GM21717 (cell line): ENCODE results near the gene MYO10.

Experiments
- ATAC-seq: cut with Tn5 transposase; IDR thresholded peaks from one replicate; pipeline ENCODE4 v1.9.1; 2021; ENCODE audit warnings: mild to moderate bottlenecking, moderate library complexity; ENCODE audit not compliant: unreplicated experiment

Gene MYO10

DNA sequence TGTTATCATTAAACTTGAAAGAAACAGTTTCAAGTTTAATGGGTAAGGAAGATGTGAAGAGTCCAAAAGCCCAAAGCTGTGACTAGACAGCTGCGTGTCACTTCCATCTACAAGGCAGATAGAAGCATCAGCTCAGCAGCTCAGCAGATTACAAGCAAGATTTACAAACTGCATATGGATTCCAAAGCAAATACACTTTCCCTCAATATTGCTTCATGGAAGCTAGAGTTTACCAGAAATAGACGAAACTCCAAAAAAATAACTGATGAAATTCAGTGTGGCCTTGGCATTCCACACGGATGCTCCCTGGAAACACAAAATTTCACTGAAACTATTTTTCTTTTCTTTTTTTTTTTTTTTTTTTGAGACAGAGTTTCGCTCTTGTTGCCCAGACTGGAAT lies 17.9 kb downstream of the MYO10 start:
- no peak for ATAC-seq

DNA sequence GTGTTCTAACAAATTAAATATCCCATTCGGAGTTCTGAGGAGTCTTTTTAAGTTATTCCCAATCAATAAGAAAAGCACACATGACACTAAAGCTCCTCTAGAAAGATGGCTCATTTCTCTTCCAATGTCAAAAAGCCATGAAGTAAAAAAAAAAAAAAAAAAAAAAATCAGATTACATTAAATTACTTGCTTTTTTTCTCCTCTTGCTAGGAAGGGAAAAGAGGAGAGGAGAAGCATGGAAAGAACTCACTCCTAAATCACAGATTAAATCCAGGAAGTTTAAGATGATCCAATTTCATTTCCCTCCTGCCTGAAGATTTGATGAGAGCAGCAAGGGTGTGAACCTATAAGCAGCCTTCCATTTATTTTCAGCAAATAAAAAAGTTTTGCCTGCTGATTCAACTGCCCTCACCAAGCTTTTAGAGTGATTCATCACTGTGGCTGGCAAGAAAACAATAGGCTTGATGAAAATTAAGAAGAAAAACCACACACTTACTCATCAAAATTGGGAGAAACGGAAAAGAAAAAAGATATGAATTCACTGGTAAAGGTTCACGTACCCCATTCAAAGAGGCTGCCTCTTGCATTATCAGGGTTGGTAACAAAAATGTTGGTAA lies 19.7 kb downstream of the MYO10 start:
- ATAC-seq: no peak

GRCh38 chr5:16914584-16914983 lies 21.5 kb downstream of the MYO10 start:
- no peak for ATAC-seq

GRCh38 chr5:16914108-16914435 lies 22.0 kb downstream of the MYO10 start:
- no peak for ATAC-seq

DNA sequence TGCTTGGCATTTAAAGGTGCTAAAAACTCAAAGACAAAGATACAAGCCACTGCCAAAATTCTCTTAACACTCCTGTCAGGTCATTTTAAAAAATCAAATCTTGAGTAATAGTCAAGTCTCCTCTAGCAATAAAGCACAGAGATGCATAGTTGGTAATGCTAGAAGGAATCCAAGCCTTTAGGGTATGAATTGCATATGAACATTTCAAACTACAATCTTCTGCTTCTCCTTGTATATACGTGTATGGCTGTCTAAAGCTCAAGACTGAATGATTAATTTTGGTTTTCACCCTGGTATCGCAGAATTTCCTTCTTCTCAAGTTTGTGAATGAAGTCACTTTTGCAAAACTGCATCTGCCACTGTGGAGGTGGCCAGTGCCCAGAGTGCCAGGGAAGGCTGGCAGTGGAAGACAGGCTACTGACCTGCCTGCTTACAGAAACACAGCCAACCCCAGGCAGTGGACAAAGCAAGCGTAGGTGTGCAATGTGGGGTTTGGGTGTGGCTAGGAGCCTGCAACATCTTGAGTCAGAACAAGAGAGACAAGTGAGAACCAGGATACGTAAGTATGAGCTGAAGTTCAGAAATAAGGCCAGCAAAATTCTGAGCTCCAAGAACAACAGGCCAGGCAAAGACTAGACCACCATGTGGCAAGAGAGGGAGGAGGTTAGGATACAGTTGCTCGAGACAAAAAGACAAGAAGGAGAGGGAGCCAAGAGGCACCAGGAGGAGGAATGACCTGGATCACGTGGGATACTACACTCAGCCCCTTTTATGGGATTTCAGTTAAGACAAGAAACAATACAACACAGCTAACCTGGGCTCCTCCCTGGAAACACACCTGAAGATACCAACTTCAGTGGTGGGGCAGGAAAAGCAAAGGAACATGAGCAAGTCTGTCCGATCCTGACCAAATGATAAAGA lies 22.6 kb downstream of the MYO10 start:
- ATAC-seq: no peak

DNA sequence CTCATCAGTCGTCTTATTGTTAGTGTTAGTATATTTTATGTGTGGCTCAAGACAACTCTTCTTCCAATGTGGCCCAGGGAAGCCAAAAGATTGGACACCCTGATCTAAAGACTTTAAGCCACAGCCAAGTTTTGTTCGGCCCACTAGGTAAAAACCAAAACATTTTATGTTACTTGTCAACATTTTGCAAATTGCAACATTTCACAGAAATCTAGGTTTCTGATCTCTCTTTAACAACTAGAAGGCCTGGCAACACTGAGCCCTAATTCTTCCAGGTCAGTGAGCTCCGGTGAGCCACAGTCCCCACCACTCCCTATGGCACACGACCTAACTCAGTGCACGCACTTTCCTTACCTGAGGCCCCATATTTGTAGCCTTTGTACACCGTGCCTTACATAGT lies 24.0 kb downstream of the MYO10 start:
- ATAC-seq: no peak

- no peak for ATAC-seq
Measured at GRCh38 chr5:16909464-16909863, 26.6 kb downstream of the MYO10 start.

DNA sequence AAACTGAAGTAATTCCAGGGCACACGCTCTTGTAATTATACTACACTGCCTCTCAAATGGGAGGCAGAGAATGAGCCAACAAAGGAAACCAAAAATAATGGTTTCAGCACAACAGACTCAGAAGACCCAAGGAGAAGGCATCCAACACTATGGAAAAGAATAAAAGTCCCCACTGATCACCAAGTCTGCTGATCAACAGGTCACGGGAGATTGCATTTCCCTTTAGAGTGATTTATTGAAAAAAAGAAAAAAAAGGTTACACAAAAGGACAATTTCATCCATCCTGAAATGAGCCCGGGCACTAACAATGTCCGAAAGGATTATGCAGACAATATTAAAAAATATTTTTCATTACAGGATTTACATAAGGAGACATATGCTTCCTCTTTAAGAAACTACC lies 28.8 kb downstream of the MYO10 start:
- no peak for ATAC-seq

DNA sequence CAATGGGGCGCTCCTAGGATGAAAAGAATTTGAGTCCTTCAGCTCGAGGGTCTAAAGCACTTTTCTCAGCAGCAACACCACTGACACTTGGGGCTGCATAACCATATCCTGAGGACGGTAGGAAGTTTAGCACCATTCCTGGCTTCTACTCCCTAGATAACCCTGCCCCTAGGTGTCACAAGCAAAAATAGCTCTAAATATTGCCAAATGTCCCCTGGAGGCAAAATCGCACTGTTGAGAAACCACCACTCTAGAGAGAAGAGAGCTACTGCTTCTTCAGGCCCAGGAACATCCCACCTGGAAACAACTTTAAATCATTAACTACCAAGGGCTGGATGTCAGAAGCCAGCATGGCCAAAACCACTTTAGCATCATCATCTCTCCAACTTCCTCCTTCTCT lies 29.8 kb downstream of the MYO10 start:
- ATAC-seq: no peak

- no peak for ATAC-seq
Measured at GRCh38 chr5:16903480-16904300, 32.4 kb downstream of the MYO10 start.

DNA sequence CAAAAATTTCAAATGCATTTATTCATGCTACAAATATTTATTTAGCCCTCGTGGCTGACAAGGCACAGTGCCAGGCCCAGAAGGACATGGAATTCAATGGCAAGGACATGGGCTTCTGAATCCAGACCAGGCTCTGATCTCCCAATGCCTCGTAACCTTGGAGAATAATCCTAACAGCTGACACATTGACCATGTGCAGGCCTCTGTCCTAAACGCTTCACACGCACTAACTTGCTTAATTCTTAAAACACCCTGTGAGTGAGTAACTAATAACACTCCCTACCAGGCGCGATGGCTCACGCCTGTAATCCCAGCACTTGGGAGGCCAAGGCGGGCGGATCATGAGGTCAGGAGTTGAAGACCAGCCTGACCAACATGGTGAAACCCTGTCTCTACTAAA lies 33.2 kb downstream of the MYO10 start:
- no peak for ATAC-seq

DNA sequence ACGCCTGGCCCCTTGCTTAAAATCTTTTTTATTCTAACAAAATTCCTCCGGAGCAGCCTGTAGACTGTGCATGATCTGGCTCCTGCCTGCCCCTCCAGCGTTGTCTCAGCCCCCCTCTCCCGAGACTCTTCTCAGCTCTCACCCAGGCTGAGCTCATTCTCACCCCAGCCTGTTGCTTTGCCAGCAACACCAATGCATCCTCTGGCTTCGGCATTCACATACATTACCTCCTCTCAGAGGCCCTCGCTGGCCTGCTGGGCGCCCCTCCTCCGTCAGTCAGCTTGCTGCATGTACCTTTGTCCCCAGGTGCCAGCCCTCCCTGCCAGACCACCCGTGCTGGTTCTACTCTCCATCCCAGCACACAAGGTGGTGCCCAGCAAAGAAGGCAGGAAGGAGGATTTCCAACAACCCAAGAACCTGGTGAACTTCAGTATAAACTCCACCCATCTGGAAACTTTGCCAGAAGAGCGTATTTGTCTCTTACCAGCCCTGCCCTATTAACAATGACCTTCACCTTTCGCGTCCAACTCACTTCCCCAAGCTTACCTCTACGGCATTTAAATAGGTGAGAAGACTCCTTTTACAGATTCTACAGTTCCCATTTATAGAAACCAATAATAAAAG lies 35.0 kb downstream of the MYO10 start:
- ATAC-seq: no peak

- no peak for ATAC-seq
Measured at GRCh38 chr5:16899171-16899570, 36.9 kb downstream of the MYO10 start.

DNA sequence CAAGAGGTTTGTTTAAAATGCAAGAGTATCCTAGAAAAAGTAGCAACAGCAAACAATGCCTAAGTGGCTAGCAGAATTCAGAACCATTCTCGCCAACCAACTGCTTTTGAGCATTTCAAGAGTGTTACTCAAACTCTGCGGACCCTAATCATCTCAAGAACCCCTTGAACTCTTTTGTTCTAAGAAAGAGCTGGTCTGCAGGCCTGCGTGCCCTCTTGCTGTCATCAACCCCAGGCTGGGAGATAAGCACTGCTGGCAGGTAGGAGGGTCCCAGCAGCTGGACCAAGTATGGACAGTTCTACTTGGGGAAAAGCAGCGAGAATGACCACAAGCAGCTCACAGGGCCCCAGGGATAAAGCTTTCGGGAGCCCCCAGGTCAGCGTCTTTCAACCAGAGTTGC lies 38.3 kb downstream of the MYO10 start:
- no peak for ATAC-seq

DNA sequence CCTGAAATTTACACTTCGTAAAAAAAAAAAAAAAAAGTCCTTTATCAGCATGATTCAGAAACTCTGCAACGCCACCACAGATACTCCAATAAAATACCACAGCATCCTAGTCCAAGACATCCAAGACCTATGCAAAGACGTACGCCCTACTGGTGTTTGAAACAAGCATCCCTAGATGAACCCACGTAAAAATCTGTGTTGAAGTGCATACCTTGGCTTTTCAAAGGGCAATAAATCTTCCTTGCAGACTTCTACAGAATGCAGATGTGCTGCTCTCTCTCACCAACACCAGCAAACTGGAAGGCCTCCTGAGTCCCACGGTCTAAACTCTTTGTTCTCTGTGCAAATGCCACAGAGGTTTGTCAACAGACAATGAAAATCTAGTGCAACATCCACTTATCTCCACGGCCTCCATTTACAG lies 38.8 kb downstream of the MYO10 start:
- no peak for ATAC-seq

DNA sequence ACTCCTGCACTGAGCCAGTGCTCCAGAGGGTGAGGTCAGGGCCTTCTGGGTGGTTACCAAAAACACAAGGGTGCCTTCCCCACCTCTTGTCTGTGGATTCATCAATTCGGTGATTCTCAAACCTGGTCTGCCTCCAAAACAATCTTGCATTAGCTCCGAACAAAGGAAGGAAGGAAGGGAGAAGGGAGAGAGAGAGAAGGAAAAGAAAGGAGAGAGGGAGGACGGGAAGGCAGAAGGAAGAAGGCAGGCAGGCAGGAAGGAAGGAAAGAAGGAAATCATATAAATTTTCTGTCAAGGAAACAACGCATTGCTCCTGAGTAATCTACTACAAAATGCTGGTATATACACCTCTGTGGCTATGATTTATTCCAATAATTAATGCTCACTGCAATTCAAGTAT lies 39.3 kb downstream of the MYO10 start:
- no peak for ATAC-seq

DNA sequence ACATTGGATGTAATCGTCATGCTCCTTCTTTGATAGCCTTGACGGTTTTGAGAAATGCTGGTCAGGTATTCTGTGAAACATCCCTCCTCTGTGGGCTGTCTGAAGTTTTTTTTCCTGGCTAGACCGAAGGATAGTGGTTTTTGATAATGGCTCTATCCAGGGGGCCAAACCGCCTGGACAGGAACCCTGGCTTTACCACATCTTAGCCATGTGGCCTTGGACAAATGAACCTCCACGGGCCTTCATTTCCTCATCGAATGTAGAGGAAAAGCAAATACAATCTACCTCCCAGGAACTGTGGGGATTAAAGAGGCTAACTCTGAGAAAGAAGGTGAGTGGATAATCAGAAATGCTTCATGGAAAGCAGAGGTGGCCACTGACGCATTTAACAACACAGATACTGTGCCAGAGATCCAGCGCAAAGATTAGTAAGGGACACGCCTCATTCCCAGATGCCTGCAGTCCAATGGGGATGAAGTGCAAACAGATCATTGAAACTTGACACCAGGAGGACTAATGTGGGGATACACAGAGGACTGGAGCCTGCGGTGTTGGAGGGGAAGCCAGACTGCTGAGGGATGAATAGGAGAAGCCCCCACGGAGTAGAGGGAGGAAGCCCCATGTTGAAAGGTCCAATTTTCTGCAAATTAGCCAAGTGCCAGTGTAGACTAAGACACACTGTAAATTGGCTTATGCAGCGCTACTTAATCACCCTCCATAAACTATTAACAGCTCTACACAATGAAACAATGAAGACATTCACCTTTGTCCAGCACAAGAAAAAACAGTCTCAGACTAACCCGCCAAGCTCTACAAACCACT lies 41.6 kb downstream of the MYO10 start:
- no peak for ATAC-seq

- no peak for ATAC-seq
Measured at GRCh38 chr5:16891033-16891432, 45.1 kb downstream of the MYO10 start.

- ATAC-seq: no peak
Measured at GRCh38 chr5:16889972-16890519, 46.0 kb downstream of the MYO10 start.
